SH-SY5Y (cell line): Measurements from ENCODE around the gene THRB.

Experiments
- GATA2 ChIP-seq: IDR thresholded peaks from 2 replicates; pipeline ENCODE4 v1.6.1; 2011; ENCODE audit warnings: mild to moderate bottlenecking, low read depth, low read length
- GATA3 ChIP-seq: IDR thresholded peaks from 2 replicates; pipeline ENCODE4 v1.6.1; 2011; ENCODE audit warnings: low read depth, mild to moderate bottlenecking, low read length, moderate library complexity

- TF ChIP-seq GATA2 (no peak), GATA3 (no peak)
Observed at GRCh38 chr3:24529210-24529609, 34.6 kb upstream of the THRB start.
